GM12873 (cell line): ENCODE data around the gene GADD45G.
A peak's percentile ranks its signal among the peaks of the same experiment; 100 is the strongest.

ENCODE experiments used
- TF ChIP-seq, protein P1 (sequence below): IDR thresholded peaks from 2 replicates; pipeline ENCODE4 v1.5.1; 2012; ENCODE audit warnings: low read depth, mild to moderate bottlenecking, moderate library complexity, low read length, control low read depth; ENCODE audit not compliant: insufficient read depth; ENCODE audit errors: missing control alignments

The GADD45G gene

DNA sequence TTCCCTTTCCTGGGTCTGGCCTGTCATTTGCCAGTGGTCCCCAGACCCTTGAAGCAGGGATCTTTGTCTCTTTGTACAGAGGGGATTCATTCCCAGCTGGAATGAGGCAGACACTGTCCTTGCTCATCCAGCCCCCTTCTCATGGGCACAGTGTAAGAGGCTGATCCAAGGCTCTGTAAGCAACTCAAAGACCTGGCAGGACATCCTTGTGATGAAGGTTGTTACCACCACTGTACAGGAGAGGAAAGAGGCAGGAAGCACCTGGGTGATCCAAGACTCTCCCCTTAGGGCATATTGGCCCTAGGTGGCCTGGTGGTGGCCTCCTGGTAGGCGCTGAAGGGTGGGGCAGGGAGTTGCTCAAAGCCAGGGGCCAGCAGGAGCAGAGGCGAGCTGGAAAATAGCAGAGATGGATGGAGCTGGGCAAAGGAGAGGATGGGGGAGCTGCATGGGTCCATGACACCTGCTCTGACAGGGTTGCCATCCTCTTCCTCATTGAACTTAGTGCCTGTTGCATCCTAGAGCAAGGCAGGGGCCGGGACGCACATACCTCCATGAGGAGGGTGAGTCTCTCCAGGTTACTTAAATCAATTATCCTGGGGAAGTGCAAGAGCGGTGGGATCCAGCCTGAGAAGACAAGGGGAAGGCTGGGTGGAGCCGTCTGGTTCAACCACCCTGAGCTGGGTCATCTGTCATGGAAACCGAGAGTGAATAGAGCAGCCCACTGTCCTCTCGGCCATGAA is 9.8 kb upstream of the GADD45G start:
- TF ChIP-seq, protein P1, sequence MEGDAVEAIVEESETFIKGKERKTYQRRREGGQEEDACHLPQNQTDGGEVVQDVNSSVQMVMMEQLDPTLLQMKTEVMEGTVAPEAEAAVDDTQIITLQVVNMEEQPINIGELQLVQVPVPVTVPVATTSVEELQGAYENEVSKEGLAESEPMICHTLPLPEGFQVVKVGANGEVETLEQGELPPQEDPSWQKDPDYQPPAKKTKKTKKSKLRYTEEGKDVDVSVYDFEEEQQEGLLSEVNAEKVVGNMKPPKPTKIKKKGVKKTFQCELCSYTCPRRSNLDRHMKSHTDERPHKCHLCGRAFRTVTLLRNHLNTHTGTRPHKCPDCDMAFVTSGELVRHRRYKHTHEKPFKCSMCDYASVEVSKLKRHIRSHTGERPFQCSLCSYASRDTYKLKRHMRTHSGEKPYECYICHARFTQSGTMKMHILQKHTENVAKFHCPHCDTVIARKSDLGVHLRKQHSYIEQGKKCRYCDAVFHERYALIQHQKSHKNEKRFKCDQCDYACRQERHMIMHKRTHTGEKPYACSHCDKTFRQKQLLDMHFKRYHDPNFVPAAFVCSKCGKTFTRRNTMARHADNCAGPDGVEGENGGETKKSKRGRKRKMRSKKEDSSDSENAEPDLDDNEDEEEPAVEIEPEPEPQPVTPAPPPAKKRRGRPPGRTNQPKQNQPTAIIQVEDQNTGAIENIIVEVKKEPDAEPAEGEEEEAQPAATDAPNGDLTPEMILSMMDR = no peak

DNA sequence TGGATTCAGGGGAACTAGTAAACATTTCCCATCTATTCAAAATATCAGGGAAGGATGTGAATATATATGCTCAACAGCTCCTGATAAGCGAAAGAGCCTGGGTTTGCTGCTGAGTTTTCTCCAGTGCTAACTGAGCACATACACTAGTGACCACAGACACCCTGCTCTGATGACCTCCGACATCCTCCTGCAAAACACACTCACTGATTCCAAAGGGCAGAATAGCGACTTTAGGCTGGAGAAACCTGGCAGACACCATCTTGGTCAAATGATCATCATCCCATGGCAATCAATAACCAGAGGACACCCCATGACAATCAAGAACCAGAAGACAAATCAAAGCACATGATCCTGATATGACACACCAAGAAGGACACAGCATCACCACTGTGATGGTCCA is 9.2 kb upstream of the GADD45G start:
- TF ChIP-seq, protein P1 = no peak

DNA sequence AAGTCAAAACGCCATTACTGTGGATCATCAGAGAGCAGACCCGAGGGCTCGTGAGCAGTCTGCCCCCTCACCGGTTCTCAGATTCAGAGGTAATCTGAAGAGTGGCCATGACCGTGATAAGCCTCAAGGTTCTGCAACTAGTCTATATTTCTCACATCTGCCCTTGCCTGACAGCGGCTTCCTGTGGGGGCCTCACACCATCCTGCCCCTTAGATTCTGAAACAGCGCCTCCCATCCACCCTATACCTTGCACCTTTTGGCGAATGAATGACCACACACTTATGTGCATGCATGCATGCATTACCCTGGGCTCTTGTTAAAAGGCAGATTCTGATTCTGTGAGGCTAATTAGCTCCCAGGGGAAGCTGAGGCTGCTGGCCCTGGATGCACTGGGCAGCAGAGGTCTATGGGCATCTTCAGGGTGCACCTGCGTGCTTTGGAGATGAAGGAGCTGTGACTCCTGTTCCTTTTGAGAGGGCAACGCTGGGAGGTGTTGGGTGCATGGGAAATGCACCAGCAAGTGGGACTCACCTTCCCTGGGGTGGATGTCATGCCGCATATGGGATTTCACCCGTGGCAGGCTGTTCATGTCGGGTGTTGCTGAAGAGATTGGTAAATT is 7.8 kb upstream of the GADD45G start:
- TF ChIP-seq, protein P1 = no peak

DNA sequence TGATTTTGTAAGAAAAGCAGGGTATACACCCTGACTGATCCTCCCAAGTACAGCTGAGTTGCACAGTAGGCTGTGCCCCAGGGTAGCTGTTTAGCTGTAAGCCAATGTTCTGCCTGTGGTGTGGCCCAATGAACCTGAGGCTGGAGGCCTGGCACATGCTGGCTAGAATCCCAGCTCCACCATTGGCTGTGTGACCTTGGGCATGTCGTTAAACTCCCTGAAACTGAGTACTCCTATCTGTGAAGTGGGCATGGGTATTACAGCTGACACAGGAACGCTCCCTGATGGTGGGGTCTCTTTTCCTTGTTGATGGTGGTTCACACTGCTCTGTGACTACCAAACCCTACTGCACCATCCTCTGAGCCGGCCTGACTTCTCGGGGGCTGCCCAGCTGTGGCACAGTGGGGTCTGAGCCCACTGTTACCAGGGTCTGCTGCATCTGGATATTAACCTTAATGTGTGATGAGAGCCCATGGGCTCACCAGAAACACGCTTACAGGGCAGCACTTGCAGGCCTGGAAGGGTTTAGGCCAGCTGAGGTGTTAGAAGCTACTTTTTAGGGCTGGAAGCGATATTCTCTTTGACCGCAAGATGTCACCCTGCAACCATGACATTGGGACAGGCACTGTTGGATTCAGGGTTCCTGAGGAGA is 7.0 kb upstream of the GADD45G start:
- TF ChIP-seq, protein P1 = peak; percentile 94

DNA sequence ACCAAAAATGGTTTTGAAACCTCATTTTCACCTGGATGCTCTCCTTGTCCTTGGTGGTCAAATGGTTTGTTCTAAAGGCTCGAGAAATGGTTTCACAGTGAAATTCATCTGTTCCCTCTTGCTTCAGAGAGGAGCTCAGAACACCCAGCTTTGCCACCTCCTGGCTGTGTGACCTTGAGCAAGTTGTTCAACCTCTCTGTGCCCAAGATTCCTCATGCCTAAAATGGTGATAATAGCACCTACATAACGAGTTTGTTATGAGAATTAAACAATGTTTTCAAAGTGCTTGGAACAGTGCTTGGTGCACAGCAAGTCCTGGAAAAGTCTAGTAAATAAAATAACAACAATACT is 6.5 kb upstream of the GADD45G start:
- TF ChIP-seq, protein P1 = no peak

DNA sequence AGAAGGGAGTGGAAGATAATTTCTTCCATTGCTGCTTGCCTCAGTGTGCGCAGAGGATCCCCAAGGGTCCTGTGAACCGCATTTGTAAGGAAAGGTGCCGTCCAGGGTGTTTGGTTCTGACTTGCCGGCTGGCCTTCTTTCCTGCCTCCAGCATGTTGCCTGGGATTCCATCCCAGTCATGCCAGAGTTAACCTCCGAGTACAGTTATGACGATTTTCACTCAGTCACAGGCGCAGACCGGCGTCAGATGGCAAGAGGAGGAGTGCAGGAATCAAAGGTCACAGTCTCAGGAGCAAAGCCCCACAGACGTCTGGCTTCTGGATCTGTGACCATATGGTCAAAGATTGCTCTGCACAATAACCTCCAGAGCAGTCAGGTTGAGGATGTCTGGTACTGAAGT is 5.9 kb upstream of the GADD45G start:
- TF ChIP-seq, protein P1 = no peak

DNA sequence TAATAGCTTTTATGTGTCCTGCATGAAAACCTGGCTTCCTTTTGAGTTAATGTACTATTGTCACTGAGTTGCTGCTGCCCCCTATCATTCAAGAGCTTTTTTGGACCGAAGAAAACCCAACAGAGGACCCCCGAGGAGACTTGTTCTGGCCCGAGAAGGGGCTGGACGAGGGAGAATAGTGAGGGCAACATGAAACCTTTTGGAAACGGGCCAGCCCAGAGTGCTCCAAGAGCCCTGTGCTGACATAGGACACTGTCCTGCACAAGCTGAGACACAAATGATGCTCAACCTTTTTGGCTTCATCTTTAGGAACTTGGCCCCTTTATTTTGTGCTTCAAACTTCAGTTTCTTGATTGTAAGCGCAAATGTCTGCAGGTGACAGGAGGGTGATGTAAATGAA is 4.0 kb upstream of the GADD45G start:
- TF ChIP-seq, protein P1 = no peak
